ENCODE results near the gene LPP.

DNA sequence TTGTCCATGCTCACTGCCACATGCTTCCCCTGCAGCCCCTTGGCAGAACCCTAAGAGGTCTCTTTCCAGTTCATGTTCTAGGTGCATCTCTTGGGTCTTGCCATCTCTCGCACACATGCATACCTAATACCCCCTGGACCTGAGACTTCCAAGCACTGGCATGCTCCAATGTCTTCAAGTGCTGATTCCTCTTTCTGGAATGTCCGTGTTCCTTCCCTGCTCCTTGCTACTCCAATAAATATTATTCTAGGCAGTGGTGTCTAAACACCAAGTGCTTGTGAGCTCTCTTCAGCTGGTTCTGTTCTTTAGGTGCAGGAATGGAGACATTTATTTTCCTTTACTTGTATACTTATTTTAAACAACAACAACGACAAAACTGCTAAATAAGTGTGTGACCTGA is 370.1 kb downstream of the LPP start:
- no peak for TF ChIP-seq CTCF (IDR thresholded peaks at IDR 0.05; ENCODE audit: low read length)
- TF ChIP-seq EZH2 (IDR thresholded peaks at IDR 0.05; ENCODE audit: borderline replicate concordance, low read length): no peak
